GM12872 (cell line): ENCODE data around the gene ENTPD6.

ENCODE experiments used
- TF ChIP-seq, protein P1 (sequence below): IDR thresholded peaks from 3 replicates; pipeline ENCODE4 v1.5.1; 2011; ENCODE audit warnings: low read depth, mild to moderate bottlenecking, low read length, moderate library complexity; ENCODE audit not compliant: insufficient read depth

The ENTPD6 gene

DNA sequence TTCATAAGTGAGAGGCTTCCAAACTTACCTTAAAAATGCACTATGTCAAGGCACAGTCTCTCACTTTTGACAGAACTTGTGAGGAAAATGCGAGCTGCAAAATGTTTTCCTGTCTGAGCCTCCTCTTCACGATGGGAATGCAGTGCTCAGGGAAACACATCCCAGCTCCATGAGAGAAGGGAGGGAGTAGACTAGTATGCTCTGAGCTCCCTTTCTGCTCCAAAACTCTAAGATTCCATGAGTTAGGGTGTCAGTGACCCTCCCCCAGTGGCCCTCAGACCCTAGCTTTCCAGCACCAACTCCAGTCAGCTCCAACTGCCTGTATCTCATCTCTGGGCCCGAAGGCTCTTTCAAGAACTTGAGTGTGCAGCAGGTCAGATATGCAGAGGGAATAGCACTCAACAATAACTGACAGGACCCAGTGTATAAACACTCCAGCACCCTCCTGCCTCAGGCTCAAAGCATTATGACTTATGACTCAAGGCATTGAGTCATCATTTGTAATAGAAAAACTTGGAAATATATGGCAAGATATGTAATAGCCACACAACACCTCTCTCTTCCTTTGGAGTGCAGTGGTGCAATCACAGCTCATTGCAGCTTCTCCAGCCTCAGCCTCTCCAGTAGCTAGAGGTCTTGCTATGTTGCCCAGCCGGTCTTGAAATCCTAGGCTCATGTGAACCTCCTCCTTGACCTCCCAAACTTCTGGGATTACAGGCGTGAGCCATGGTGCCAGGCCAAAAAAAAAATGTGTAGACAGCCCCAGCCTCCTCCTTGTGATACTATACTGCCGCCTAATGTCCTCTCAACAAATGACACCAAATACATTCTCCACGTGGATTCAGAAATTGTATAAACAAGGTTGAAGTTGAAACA lies 16.7 kb upstream of the ENTPD6 start:
- TF ChIP-seq, protein P1, sequence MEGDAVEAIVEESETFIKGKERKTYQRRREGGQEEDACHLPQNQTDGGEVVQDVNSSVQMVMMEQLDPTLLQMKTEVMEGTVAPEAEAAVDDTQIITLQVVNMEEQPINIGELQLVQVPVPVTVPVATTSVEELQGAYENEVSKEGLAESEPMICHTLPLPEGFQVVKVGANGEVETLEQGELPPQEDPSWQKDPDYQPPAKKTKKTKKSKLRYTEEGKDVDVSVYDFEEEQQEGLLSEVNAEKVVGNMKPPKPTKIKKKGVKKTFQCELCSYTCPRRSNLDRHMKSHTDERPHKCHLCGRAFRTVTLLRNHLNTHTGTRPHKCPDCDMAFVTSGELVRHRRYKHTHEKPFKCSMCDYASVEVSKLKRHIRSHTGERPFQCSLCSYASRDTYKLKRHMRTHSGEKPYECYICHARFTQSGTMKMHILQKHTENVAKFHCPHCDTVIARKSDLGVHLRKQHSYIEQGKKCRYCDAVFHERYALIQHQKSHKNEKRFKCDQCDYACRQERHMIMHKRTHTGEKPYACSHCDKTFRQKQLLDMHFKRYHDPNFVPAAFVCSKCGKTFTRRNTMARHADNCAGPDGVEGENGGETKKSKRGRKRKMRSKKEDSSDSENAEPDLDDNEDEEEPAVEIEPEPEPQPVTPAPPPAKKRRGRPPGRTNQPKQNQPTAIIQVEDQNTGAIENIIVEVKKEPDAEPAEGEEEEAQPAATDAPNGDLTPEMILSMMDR, result peak; percentile 80

DNA sequence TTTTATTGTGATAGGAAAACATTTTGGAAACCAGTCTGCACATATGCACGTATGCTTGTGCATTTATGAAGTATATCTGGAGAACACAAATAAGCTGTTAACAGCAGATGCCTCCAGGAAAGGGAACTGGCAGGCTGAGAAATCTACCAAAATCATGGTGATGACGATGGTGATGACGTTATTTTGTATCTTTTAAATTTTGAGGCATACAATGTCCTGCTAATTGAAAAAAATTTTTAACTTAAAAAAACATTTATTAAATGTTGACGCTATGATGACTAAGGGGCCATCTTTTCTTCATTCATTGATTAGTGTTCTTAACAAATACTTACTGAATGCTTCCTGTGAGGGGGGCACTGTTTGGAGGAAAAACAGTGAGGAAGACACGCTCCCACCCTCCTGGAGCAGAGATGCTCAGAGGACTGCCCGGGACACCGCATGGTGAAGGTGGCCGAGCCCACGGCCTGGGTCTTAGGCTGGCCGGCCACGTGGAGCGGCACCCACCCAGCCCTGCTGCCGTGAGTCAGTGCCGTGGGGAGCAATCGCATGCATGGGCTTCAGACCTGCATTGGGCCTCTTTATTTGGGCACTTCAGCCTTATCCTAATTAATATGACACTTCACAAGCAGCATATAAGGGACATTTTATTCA lies 15.9 kb upstream of the ENTPD6 start:
- TF ChIP-seq, protein P1, result no peak

DNA sequence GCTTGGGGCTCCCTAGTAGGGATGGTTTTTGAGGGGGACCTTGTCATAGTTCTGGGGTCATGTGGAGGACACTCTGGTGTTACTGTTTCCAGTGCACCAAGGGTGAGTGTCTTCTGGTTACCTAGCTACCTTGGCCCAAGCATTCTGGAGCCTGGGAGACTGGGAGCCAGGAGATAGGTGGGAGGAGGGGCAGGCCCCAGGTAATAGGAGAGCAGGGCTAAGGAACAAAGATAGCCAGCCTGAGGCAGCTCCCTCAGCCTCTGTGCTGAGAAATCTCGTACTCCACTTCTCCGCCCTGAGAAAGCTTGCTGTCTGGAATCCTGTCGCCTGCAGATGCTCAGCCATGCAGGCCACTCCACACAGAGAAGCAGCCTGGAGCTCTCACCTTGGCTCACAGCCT lies 8.3 kb upstream of the ENTPD6 start:
- TF ChIP-seq, protein P1, result no peak

DNA sequence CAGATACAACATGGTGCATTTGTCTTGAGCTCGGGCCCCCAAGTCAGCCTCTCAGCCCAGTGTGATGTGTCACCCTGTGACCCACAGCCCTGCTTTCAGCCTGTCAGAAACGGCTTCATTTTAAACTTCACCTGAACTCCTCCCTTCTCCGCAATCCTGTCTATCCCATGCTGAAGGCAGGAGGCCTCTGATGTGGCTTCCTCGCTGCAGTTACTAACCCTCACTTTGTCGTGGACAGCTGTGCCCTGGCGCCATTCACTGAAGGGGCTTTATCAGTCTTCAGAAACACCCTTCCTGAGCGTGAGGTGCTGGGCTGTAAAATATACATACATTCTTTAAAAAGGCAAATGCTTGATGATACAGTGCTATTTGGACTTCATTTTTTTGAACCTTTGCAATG lies 7.9 kb upstream of the ENTPD6 start:
- TF ChIP-seq, protein P1, result no peak

DNA sequence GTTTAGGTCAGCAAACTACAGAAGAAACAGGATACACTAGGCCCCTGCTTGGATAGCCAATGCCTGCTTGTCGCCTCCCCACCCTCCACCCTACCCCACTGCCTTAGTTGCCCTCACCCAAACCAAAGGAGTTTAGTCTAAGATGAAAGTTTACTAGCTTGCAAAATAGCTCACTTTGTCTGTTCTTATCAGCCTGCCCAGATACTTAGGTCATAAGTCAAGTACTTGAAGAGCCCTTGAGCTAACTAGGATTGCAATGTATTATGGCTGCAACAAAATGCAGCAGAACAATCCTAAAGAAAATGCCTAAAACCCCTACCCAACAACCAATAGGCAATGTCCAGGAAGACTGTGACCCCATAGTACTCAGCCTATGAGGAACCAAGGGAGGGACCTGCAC lies 7.3 kb upstream of the ENTPD6 start:
- TF ChIP-seq, protein P1, result no peak

DNA sequence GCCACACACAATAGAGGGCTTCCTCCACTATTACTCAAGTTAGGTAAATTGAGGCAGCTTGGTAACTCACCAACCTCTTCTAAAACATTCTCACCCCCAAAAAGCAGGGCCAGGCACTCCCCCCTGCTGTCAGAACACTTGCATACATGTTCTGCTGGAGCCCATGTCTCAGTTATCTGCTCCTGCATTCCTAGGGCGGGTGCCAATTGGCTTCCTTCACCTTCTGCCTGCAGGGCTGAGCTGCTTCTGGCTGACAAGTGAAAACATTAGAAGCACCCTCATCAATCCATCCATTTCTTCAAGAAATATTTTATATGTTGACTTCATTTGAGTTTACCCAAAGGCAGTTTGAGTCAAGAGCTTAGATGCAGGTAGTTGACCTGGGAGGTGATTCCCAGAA lies 4.5 kb upstream of the ENTPD6 start:
- TF ChIP-seq, protein P1, result no peak

DNA sequence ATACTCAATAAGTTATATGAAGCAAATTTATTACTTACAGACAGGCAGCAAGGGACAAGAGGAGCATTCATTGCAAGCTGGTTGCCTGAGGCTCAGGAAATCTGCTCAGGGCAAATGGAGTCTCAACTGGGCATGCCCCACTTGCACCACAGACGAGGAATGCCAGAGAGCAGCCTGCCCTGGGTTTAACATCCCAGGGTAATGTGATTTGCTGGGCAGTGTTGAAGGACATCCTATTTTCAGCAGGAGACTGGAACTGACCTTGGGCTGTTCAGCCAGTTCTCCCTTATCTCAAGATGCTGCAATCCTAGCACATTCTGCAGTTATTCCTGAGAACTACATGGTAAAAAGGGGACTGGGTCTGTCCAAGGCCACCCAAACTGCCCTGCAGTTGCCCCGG lies 3.8 kb upstream of the ENTPD6 start:
- TF ChIP-seq, protein P1, result no peak
